NCI-H82 treated with DMSO at 0.1 percent for 48 hours (cell line): ENCODE measurements around the gene MEAK7.
"Not testable (repeated sequence)": the region's sequence is repeated elsewhere in the genome, so short reads cannot be mapped to it uniquely, and the experiment has no call there.

Source experiments
- DNase-seq: peaks from one replicate; lab custom pipeline; 2025; ENCODE audit not compliant: unreplicated experiment; lab: John Stamatoyannopoulos, UW

The MEAK7 gene

DNA sequence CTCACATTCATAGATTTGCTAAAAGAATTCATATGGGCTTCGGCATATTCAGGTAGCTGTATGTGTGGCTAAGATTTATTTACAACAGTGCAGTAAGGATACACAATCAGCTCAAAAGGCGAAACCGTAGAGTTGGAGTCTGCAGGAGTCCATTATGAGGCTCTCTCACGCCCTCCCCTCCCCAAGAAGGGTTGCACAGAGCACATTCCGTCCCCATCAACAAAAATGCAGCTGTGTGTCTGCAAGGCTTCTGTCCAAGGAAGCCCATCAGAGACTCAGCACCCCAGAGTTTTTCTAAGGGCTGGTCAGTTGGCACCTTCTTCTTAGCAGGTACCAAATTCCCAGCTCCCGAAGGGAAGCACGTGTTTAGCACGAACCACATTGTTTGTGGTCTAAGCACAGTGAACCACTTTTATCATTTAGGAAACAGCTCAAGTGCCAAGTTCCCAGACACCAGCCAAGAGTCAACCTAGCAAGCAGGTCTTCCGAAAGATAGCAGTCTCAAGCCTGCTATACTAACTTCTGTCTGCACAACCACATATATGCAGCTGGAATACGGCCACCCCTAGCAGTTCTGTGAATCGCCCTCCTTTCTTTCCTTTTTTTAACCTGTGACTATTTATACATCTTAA lies 28.5 kb upstream of the MEAK7 start:
- no peak for DNase-seq

- DNase-seq, result no peak
Observed at GRCh38 chr16:84532291-84532724, 27.8 kb upstream of the MEAK7 start.

GRCh38 chr16:84531671-84532111 lies 27.2 kb upstream of the MEAK7 start:
- no peak for DNase-seq

- DNase-seq, result no peak
Observed at GRCh38 chr16:84530590-84530989, 26.1 kb upstream of the MEAK7 start.

DNA sequence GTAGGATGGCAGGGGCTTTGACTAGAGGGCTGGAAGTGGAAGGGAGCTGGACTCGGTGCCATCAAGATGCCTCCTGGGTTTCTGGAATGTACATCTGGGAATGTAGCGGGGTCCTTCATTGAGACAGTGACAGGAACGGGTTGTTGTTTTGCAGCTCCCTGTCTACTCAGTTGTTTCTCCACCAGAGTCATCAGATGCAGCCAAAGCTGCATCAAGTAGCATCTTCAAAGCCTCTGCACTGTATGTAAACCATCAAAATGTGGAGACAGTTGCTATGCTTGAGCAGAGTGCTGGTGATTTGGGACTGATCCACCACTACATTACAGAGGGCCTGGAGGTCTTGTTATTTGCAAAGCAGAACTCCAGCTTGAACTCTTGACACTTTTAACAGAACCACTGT lies 25.1 kb upstream of the MEAK7 start:
- DNase-seq, result no peak

GRCh38 chr16:84528322-84528721 lies 23.9 kb upstream of the MEAK7 start:
- no peak for DNase-seq

DNA sequence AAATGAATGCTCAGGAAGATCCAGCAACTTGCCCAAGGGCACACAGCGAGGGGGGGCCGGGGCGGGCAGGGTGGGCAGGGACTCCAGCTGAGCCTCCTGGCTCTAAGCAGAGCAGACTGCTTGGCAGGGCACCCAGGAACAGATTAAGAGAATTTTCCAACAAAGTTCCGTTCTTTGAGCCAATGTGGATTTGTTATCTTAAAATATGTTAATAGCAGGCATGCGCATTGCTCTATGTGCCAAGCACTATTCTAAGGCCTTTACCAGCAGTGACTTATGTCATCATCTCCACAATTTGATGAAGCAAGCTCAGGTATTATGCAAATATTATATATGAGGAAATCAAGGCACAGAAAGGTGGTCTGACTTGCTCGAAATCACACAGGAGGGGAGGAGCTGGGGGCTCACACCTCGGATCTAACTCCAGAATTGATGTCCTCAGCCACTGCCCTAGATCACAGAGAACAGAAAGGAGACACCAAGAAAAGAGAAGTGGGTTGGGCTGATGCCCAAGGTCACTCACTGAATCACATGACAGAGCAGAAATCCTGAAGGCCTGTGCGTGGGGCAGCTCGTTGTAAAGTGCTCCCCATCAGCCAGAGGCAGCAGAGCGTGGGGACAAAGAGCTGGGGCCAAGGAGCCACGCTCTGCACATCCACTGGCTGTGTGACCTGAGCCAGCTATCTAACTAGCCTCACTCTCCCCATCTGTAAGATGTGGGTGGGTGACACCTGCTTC lies 23.2 kb upstream of the MEAK7 start:
- DNase-seq, result no peak

DNA sequence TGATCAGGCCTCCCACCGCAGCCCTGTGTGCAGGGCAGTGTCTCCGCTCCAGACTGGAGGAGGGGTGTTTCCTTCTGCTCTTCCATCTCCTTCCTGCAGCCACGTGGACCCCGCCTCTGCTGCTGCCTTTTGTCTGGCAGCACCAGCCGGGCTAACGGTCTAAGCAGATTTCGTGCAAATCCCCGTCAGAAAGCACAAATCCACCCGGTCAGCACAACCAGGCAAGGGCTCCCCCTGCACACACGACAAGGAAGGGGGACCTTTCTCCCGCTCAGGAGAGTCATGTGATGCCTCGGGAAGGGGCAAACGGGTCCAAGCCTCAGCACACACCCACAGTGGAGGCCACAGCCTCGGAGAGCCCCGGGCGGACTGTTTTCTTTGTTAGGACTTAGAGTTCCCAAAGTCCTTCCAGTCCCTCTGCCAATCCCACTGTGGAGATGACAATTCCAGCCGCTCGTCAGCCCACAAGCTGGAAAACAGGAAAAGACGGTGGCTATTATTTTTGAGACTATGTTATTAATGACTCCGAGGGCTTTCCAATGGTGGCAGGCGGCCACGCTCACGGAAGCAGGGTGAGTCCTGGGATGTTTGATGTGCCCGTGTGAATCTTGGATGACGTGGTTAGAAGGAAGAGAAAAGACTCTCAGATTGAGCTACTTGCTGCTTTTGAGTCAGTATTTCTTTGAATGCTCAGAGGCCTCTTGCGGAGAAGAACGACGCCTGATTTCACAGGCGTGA lies 22.5 kb upstream of the MEAK7 start:
- DNase-seq, result peak; percentile 92

GRCh38 chr16:84524941-84525581 lies 20.6 kb upstream of the MEAK7 start:
- not testable (repeated sequence) for DNase-seq

DNA sequence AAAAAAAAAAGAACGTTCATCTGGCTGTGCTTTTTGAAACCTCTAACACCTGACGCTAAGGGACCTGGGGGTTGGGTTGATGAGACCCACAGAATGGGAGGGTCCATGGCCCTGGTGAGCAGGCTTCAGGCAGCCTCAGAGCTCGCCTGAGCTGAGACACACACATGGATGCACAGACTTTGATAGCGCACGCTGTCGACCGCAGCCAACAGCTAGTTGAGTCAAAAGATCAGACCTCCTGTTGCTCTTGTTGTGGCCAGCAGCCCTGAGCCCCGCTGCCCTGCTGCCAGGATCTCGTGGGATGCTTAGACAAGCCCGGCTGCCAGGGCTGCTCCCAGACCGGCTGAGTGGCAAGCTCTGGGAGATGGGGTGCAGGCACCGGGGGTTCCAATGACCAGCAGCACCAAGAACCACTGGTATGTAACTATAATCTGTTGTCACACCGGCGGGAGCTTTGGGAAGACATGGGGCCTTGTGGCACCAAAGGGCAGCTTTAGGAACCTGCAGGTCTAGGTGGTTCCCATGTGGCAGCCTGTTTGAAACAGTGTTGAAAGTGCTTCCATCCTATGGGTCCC lies 20.0 kb upstream of the MEAK7 start:
- no peak for DNase-seq

DNA sequence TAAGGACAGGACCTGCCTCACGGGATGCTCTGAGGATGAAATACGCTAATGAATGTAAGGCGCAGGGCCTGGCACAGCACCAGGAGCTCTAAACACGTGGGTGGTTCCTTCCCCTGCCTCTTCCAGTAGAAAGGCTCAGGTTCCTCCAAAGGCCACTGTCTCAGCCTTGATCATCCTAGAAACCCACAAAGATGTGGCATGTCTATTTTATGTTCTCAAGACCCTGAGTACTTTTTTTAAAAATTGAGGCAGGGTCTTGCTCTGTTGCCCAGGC lies 17.0 kb upstream of the MEAK7 start:
- no peak for DNase-seq

DNA sequence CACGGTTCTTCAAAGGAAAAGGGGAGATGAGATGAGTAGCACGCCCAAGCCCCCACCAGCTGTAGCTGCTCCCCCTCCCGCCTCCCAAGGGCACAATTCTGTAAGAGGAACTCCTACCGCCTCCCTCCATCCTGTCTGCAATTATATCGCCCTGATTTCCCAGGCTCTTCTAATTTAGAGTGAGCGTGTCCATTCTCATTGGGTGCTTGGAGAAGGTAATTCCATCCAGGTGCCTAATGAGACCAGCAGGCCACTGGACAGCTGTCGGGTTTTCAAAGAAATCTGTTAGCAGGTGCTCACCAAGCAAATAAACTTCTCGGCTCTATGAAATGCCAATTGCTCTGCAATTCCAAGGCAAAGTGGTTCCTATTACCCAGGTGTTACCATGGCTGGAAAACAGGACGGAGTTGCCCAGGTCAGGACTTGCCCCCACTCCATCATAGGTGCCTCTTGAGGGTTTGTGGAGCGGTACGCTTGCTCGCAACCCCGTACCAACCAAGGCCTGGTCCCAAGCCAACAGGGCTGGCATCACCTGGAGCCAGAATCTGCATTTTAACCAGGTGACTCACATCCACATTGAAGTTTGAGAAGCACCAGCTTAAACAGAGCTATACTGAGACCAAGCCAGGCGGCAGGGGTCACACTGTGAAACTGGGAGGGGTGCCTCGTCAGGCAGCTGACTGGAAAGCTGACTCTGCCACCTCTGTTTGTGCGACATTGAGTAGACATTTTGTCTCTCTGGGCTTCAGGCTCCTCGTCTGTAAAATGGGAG lies 16.5 kb upstream of the MEAK7 start:
- DNase-seq, result peak; percentile 19

DNA sequence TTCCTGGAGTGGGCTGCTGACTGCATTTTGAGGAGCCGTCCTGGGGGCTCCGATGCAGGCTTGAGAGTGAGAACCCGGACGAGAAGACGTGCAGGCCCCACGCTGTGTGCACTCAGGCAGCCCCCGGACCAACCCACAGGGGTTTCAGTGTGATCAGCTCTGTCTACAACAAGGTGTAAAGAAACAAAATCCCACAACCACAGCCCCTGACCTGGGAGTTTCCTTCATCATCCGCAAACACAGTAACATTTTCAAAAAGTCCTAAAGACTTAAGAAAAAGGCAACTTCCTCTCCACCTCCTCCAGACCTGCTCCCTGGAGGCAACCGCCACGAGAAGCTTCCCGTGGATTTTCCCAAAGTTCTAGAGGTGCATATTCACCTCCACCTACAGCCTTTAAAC lies 15.4 kb upstream of the MEAK7 start:
- DNase-seq, result no peak

DNA sequence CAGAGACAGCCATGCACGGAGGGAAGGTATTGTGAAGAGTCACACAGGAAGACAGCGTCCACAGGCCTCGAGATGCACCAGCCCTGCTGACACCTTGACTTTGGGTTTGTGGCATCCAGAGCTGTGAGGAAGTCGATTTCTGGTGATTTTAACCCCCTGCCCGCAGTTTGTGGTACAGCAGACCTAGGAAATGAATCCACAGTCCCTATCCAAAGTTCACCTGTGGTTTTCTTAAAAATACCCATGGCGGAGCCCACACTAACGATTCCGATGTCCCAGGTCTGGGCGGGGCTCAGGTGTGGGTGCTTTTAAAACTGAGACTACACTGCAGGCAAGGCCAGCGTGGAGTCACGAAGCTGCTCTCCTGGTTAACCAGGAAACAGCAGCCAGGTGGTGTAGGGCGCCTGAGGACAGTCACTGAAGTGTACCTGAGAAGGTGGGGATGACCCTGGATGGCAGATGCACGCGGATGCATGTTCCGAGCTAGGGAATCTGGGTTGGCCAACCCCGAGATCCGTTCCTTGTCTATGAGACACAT lies 14.4 kb upstream of the MEAK7 start:
- no peak for DNase-seq

DNA sequence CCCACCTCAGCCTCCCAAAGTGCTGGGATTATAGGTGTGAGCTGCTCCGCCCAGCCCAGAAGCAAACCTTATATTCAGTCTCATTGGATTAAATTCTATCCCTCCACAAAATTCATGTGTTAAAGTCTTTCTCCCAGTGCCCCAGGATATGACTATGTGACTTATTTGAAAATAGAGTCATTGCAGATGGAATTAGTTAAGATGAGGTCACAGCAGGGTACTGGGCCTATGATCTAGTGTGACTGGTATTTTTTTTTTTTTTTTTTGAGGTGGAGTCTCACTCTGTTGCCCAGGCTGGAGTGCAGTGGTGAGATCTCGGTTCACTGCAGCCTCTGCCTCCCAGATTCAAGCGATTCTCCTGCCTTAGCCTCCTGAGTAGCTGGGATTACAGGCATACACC lies 13.8 kb upstream of the MEAK7 start:
- not testable (repeated sequence) for DNase-seq

- DNase-seq, result no peak
Observed at GRCh38 chr16:84517366-84517765, 12.9 kb upstream of the MEAK7 start.

GRCh38 chr16:84514874-84515835 lies 10.7 kb upstream of the MEAK7 start:
- DNase-seq, result no peak

- DNase-seq, result no peak
Observed at GRCh38 chr16:84514295-84514873, 9.9 kb upstream of the MEAK7 start.

DNA sequence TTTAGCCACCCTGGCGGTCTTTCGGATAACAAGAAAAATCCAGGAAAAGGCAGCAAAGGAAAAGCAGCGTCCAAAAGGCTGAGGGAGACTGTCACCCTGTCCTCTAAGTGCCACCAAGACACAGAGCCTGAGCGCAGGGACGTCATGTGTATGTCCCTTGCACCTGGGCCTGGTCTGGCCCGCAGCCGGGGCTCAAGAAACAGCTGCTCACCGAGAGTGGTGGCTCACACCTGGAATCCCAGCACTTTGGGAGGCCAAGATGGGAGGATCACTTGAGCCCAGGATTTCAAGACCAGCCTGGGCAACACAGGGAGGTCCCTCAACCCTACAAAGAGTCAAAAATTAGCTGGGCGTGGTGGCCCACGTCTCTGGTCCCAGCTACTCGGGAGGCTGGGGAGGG lies 9.2 kb upstream of the MEAK7 start:
- no peak for DNase-seq
